Measurements from ENCODE around the gene TMEM39B. TPM values are rescaled to one million over a fixed set of nuclear protein-coding genes. Genes with fewer than 3 reads are reported as not detected.

Gene TMEM39B
- total and polyA plus RNA-seq, 2 of the 4 experiments (the other 2 are of a cell fraction), result 6.5 to 28.7 TPM

DNA sequence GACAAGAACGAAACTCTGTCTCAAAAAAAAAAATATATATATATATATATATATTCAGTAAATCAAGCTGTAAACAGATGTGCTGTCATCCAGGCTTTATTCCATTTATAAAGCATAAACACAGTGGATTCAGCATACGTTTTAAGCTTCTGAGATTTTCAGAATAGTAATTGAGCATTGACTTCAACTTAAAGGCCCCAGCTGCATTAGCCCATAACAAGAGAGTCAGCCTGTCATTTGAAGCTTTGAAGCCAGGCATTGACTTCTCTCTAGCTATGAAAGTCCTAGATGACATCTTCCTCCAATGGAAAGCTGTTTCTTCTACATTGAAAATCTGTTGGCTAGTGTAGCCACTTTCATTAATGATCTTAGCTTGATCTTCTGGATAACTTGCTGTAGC lies 41.7 kb downstream of the TMEM39B start:
- no peak overlapping the region for H3K56ac ChIP-seq (ENCODE audit: extremely low read depth, insufficient read depth, low read length)
- no peaks in the 10 kb centered on the region; the same call in 1 of the 2 replicates for H3K36me3 ChIP-seq (ENCODE audit: control insufficient read depth, insufficient read depth, low read length)
- no peak overlapping the region for H2BK15ac ChIP-seq (ENCODE audit: low read depth, low read length)
- no peak overlapping the region for H3K14ac ChIP-seq (replicated peaks; ENCODE audit: low read depth, low read length)
- H3K4me3 ChIP-seq (ENCODE audit: insufficient read depth, low read depth, low read length), result no peak overlapping the region
- ChIA-PET POLR2A (ENCODE audit: unreplicated experiment) (interaction anchor here (0.6 kb wide), 1 partner anchor 66 kb away, joined by 3 read pairs; no protein-coding TSS in a partner anchor), CTCF (no interaction called here)
- no CpG with 5 or more reads among the region's 2 CpGs for WGBS, 2 experiments (ENCODE audit: extremely low coverage in 2 of 2, insufficient read length in 1 of 2)
- no peak overlapping the region for H3K4me2 ChIP-seq (ENCODE audit: low read depth, low read length)
- no peak overlapping the region for H3K18ac ChIP-seq (ENCODE audit: low read depth, low read length)
- no peak overlapping the region for H3K9ac ChIP-seq (ENCODE audit: low read depth, low read length)
- no peak for ATAC-seq (ENCODE audit: low read depth)
- no peak overlapping the region for H4K5ac ChIP-seq (ENCODE audit: low read depth, low read length)
- H2BK20ac ChIP-seq (ENCODE audit: low read depth, low read length), result no peak overlapping the region
- no peak overlapping the region for H3K4ac ChIP-seq (ENCODE audit: low read depth, low read length)
- no peak overlapping the region for H2BK5ac ChIP-seq (ENCODE audit: low read depth, low read length, poor library complexity, severe bottlenecking)
- H3K9me3 ChIP-seq (ENCODE audit: control insufficient read depth, insufficient read depth, low read length), result no peaks in the 10 kb centered on the region
- H2AK9ac ChIP-seq (replicated peaks; ENCODE audit: low read depth, low read length, poor library complexity), result no peak overlapping the region
- H3K9me1 ChIP-seq (ENCODE audit: insufficient read depth, low read length), result peaks cover 13% of the 10 kb centered on the region; the same call in 1 of the 2 replicates
- H3K27ac ChIP-seq (ENCODE audit: insufficient read depth, low read length), result no peak overlapping the region
- BruUV-seq (replicated peaks), result no TSS peak
- dilution Hi-C loops (cut with HindIII; ENCODE audit: low sequenced_read_pairs, unreplicated experiment), result no loop called here
- H3K23ac ChIP-seq (ENCODE audit: low read depth, low read length), result no peak overlapping the region
- peaks cover 3% of the 10 kb centered on the region; the same call in 1 of the 2 replicates for H3K4me1 ChIP-seq (ENCODE audit: control insufficient read depth, insufficient read depth, low read length)
- TF ChIP-seq CEBPB (IDR thresholded peaks at IDR 0.05; ENCODE audit: low read depth, low read length), result no peak
- no peak for TF ChIP-seq NFE2L2 (IDR thresholded peaks at IDR 0.05; ENCODE audit: low read depth, low read length)
- no peak for TF ChIP-seq USF2 (IDR thresholded peaks at IDR 0.05; ENCODE audit: low read depth, low read length)
- TF ChIP-seq CHD1 (IDR thresholded peaks at IDR 0.05; ENCODE audit: low read depth, low read length), result no peak
- no peak for TF ChIP-seq RCOR1 (IDR thresholded peaks at IDR 0.05; ENCODE audit: insufficient replicate concordance, low read length)
- no peak for TF ChIP-seq POLR2A (IDR thresholded peaks at IDR 0.05; ENCODE audit: low read depth, low read length)
- no peak for TF ChIP-seq RAD21 (IDR thresholded peaks at IDR 0.05; ENCODE audit: low read length)
- TF ChIP-seq MXI1 (IDR thresholded peaks at IDR 0.05; ENCODE audit: borderline replicate concordance, low read depth, low read length), result no peak
- intact Hi-C loops (cut with micrococcal nuclease), result no loop called here
- H2AFZ ChIP-seq (replicated peaks; ENCODE audit: low read length, poor library complexity), result no peak overlapping the region
- peaks cover 23 to 69% of the 10 kb centered on the region in 2 experiments for H3K79me1 ChIP-seq (ENCODE audit: low read depth in 1 of 2, low read length in 2 of 2)
- H2BK120ac ChIP-seq (ENCODE audit: low read depth, low read length), result no peak overlapping the region
- no peaks in the 10 kb centered on the region for H3K27me3 ChIP-seq (ENCODE audit: control insufficient read depth, insufficient read depth, low read length)
- DNase-seq, result no peak
- H4K20me1 ChIP-seq (ENCODE audit: insufficient read depth, low read length), result peaks cover 68% of the 10 kb centered on the region
- H4K91ac ChIP-seq (ENCODE audit: insufficient read depth, low read depth, low read length), result no peak overlapping the region
- no peak overlapping the region for H4K8ac ChIP-seq (ENCODE audit: low read depth in 2 of 2, low read length in 2 of 2)
- H2AK5ac ChIP-seq (ENCODE audit: low read depth, low read length), result no peak overlapping the region
- in situ Hi-C loops (cut with MboI; ENCODE audit: low sequenced_read_pairs), result no loop called here

Data from IMR-90 (cell line).